ENCODE data around the gene MGP. TPM values are rescaled to one million over a fixed set of nuclear protein-coding genes. Genes with fewer than 3 reads are reported as not detected.

Gene MGP
- total RNA-seq, 2 experiments from 2014 or later, result 1.3 to 1.8 TPM

GRCh38 chr12:14903386-14904098, 17.9 kb upstream of the MGP start:
- H3K27ac Mint-ChIP-seq, result no peak overlapping the region
- CTCF ChIA-PET, result interaction anchor here (1.3 to 1.6 kb wide), 2 partner anchors 9 to 19 kb away, joined by 3 read pairs; no protein-coding TSS in a partner anchor

GRCh38 chr12:14902465-14902864, 16.8 kb upstream of the MGP start:
- ATAC-seq (ENCODE audit: poor library complexity) (no peak), DNase-seq (no peak)
- no peaks in the 10 kb centered on the region for H3K36me3 ChIP-seq (ENCODE audit: insufficient read depth, low read length)
- H3K4me1 Mint-ChIP-seq (ENCODE audit: low read depth), result peaks cover 18% of the 10 kb centered on the region
- no peak overlapping the region for H3K4me3 Mint-ChIP-seq
- no peak for TF ChIP-seq CTCF (IDR thresholded peaks at IDR 0.05)
- ChIA-PET CTCF (interaction anchor here (1.6 kb wide), 1 partner anchor 8 kb away, joined by 3 read pairs; no protein-coding TSS in a partner anchor), POLR2A (no interaction called here)
- no peaks in the 10 kb centered on the region for H3K27me3 Mint-ChIP-seq
- H3K27me3 ChIP-seq (ENCODE audit: control insufficient read depth in 1 of 2, insufficient read depth in 2 of 2, low read length in 2 of 2), result no peaks in the 10 kb centered on the region
- no peaks in the 10 kb centered on the region for H3K4me1 ChIP-seq (ENCODE audit: insufficient read depth, low read length)
- no peaks in the 10 kb centered on the region for H3K9me3 ChIP-seq (ENCODE audit: control insufficient read depth in 1 of 2, insufficient read depth in 1 of 2, low read length in 2 of 2)
- H3K4me3 ChIP-seq (ENCODE audit: low read length), result no peak overlapping the region
- H3K36me3 Mint-ChIP-seq (ENCODE audit: low read depth), result peaks cover 7% of the 10 kb centered on the region
- H3K9me3 Mint-ChIP-seq, result no peaks in the 10 kb centered on the region
- no peak overlapping the region for H3K27ac Mint-ChIP-seq
- no peak overlapping the region for H3K27ac ChIP-seq (ENCODE audit: low read depth in 1 of 2, low read length in 2 of 2)
- intact Hi-C loops (cut with DNase I, micrococcal nuclease), result no loop called here

More at GRCh38 chr12:14903386-14904098, 17.9 kb upstream of the MGP start:
- Histone ChIP-seq H3K4me1 (ENCODE audit: insufficient read depth, low read length) (no peaks in the 10 kb centered on the region), H3K4me3 (ENCODE audit: low read length) (no peak overlapping the region), H3K9me3 (ENCODE audit: control insufficient read depth in 1 of 2, insufficient read depth in 1 of 2, low read length in 2 of 2) (no peaks in the 10 kb centered on the region), H3K27me3 (ENCODE audit: control insufficient read depth in 1 of 2, insufficient read depth in 2 of 2, low read length in 2 of 2) (no peaks in the 10 kb centered on the region), H3K36me3 (ENCODE audit: insufficient read depth, low read length) (no peaks in the 10 kb centered on the region), H3K27ac (ENCODE audit: low read depth in 1 of 2, low read length in 2 of 2) (no peak overlapping the region)
- POLR2A ChIA-PET, result no interaction called here
- no peak for ATAC-seq (ENCODE audit: poor library complexity)
- Mint-ChIP-seq H3K36me3 (ENCODE audit: low read depth) (peaks cover 18% of the 10 kb centered on the region), H3K4me3 (no peak overlapping the region), H3K9me3 (no peaks in the 10 kb centered on the region), H3K4me1 (ENCODE audit: low read depth) (peaks cover 18% of the 10 kb centered on the region), H3K27me3 (no peaks in the 10 kb centered on the region)
- no peak for DNase-seq
- no peak for TF ChIP-seq CTCF (IDR thresholded peaks at IDR 0.05)
- intact Hi-C loops (cut with DNase I, micrococcal nuclease), result no loop called here

- no peak overlapping the region for H3K4me3 Mint-ChIP-seq
- no peak overlapping the region for H3K4me3 ChIP-seq (ENCODE audit: low read length)
- no peaks in the 10 kb centered on the region for H3K36me3 Mint-ChIP-seq (ENCODE audit: low read depth)
- ChIA-PET POLR2A (no interaction called here), CTCF (interaction anchor here (0.6 kb wide), 1 partner anchor 21 kb away, joined by 3 read pairs; no protein-coding TSS in a partner anchor)
- ATAC-seq (ENCODE audit: poor library complexity), result no peak
- no peak overlapping the region for H3K27ac Mint-ChIP-seq
- H3K27ac ChIP-seq (ENCODE audit: low read depth in 1 of 2, low read length in 2 of 2), result no peak overlapping the region
- H3K36me3 ChIP-seq (ENCODE audit: insufficient read depth, low read length), result no peaks in the 10 kb centered on the region
- peaks cover 18% of the 10 kb centered on the region for H3K4me1 Mint-ChIP-seq (ENCODE audit: low read depth)
- no peak for DNase-seq
- TF ChIP-seq CTCF (IDR thresholded peaks at IDR 0.05), result no peak
- H3K9me3 ChIP-seq (ENCODE audit: control insufficient read depth in 1 of 2, insufficient read depth in 1 of 2, low read length in 2 of 2), result no peaks in the 10 kb centered on the region
- H3K4me1 ChIP-seq (ENCODE audit: insufficient read depth, low read length), result no peaks in the 10 kb centered on the region
- no peaks in the 10 kb centered on the region for H3K27me3 ChIP-seq (ENCODE audit: control insufficient read depth in 1 of 2, insufficient read depth in 2 of 2, low read length in 2 of 2)
- H3K9me3 Mint-ChIP-seq, result no peaks in the 10 kb centered on the region
- intact Hi-C loops (cut with DNase I, micrococcal nuclease), result no loop called here
- H3K27me3 Mint-ChIP-seq, result no peaks in the 10 kb centered on the region
These were observed 15.5 kb upstream of the MGP start for GRCh38 chr12:14901228-14901562.
